Kidney tubule cell (primary cell): Measurements from ENCODE around the gene HAGH.

ENCODE experiments used
- DNase-seq: peaks from one replicate; pipeline ENCODE4 v3.0.0-alpha.2; 2018; ENCODE audit warnings: low spot score

Gene HAGH

GRCh38 chr16:1831186-1832075 is 4.8 kb upstream of the HAGH start:
- no peak for DNase-seq

- DNase-seq: no peak
Measured at GRCh38 chr16:1830213-1830612, 3.6 kb upstream of the HAGH start.

- DNase-seq: peak; percentile 39
Measured at GRCh38 chr16:1828645-1829410, 2.2 kb upstream of the HAGH start.

- peak; percentile 79 for DNase-seq
Measured at GRCh38 chr16:1825864-1826690, 548 bp downstream of the HAGH start.

- no peak for DNase-seq
Measured at GRCh38 chr16:1825381-1825863, 1.2 kb downstream of the HAGH start.

- DNase-seq: peak; percentile 76
Measured at GRCh38 chr16:1823821-1824220, 2.8 kb downstream of the HAGH start.

GRCh38 chr16:1822801-1823200 is 3.8 kb downstream of the HAGH start:
- DNase-seq: no peak

GRCh38 chr16:1821861-1822611 is 4.6 kb downstream of the HAGH start:
- DNase-seq: peak; percentile 26

GRCh38 chr16:1820946-1821290 is 5.7 kb downstream of the HAGH start:
- no peak for DNase-seq

- DNase-seq: no peak
Measured at GRCh38 chr16:1820096-1820945, 6.3 kb downstream of the HAGH start.

GRCh38 chr16:1819611-1820010 is 7.0 kb downstream of the HAGH start:
- DNase-seq: no peak

- no peak for DNase-seq
Measured at GRCh38 chr16:1818873-1819525, 7.6 kb downstream of the HAGH start.

GRCh38 chr16:1818204-1818872 is 8.3 kb downstream of the HAGH start:
- DNase-seq: no peak

GRCh38 chr16:1817716-1818115 is 8.9 kb downstream of the HAGH start:
- DNase-seq: no peak

GRCh38 chr16:1817276-1817589 is 9.4 kb downstream of the HAGH start:
- no peak for DNase-seq

GRCh38 chr16:1816396-1817275 is 10.0 kb downstream of the HAGH start:
- no peak for DNase-seq

GRCh38 chr16:1815461-1815860 is 11.2 kb downstream of the HAGH start:
- DNase-seq: no peak

- peak; percentile 58 for DNase-seq
Measured at GRCh38 chr16:1812732-1813163, 13.9 kb downstream of the HAGH start.

GRCh38 chr16:1810536-1810935 is 16.1 kb downstream of the HAGH start:
- DNase-seq: no peak
